Gastrocnemius medialis (tissue), 4 donors: ENCODE data around the gene S100A8. TPM values are rescaled to one million over a fixed set of nuclear protein-coding genes. Genes with fewer than 3 reads are reported as not detected.

Source experiments
- ATAC-seq, 2 donors: fragments of 150-250 bp; one replicate each; pipeline ENCODE4 v1.9.1; 2016
- DNase-seq, 2 donors: peaks; one replicate each; pipeline ENCODE4 v3.0.0-alpha.2; 2019
- H3K27ac ChIP-seq, 4 donors: fragments of 200-600 bp; sonication (generic); 1 replicate in 1 of 4; 2 replicates in 3 of 4; pipeline ENCODE4 v1.5.1; 2016 to 2018; ENCODE audit warnings: mild to moderate bottlenecking in 2 of 4, moderate library complexity in 1 of 4
- H3K27me3 ChIP-seq, 3 donors: fragments of 200-600 bp; sonication (generic) in 2 of 3; 1 replicate in 1 of 3; 2 replicates in 2 of 3; pipeline versions ENCODE4 v1.5.1 to v1.6.0; 2016 to 2019; ENCODE audit warnings: mild to moderate bottlenecking in 1 of 3, moderate library complexity in 1 of 3
- H3K36me3 ChIP-seq, 2 donors: fragments of 200-600 bp; sonication (generic) in 1 of 2; one replicate each; pipeline ENCODE4 v1.5.1; 2017 to 2018
- H3K4me1 ChIP-seq, 2 donors: fragments of 200-600 bp; sonication (generic) in 1 of 2; one replicate each; pipeline ENCODE4 v1.5.1; 2016 to 2017; ENCODE audit warnings: mild to moderate bottlenecking in 2 of 2
- H3K4me3 ChIP-seq, 4 donors: fragments of 200-600 bp; sonication (generic) in 3 of 4; 1 replicate in 1 of 4; 2 replicates in 3 of 4; pipeline ENCODE4 v1.5.1; 2016 to 2019; ENCODE audit warnings: mild to moderate bottlenecking in 2 of 4
- H3K9me3 ChIP-seq, 3 donors: fragments of 200-600 bp; sonication (generic) in 2 of 3; 1 replicate in 1 of 3; 2 replicates in 2 of 3; pipeline ENCODE4 v1.5.1; 2016 to 2019
- POLR2A ChIP-seq, 2 donors: fragments of 450-650 bp; IDR thresholded peaks; one replicate each; pipeline ENCODE4 v1.6.1; 2017; ENCODE audit warnings: antibody characterized with exemption in 2 of 2, mild to moderate bottlenecking in 2 of 2, moderate library complexity in 2 of 2
- in situ Hi-C, 4 donors: fragments of 200-750 bp; cut with MboI; loops; one replicate each; pipeline versions ENCODE4 v1.15.0 to v1.8.0; 2017; ENCODE audit warnings: low sequenced_read_pairs in 4 of 4
- intact Hi-C: fragments of 100-400 bp; cut with DNase I; formaldehyde crosslinking; loops from one replicate; pipeline ENCODE4 v1.15.1; 2023; ENCODE audit warnings: low total_unique reads
- total RNA-seq, 4 donors: library from RNA; depleted of rRNA; stranded (reverse); fragments of >200 nt; gene quantifications; one replicate each; pipeline versions ENCODE4 v1.1.0 to v1.2.3, GENCODE V29; 2016
- TF ChIP-seq, protein P1 (sequence below), 5 experiments: fragments of 450-650 bp in 3 of 5; fragments of 200-600 bp in 2 of 5; sonication (generic) in 2 of 5; IDR thresholded peaks in 4 of 5; conservative IDR thresholded peaks in 1 of 5; 1 replicate in 4 of 5; 2 replicates in 1 of 5; pipeline ENCODE4 v1.5.1; 2016 to 2019; ENCODE audit warnings: antibody characterized with exemption in 5 of 5, mild to moderate bottlenecking in 3 of 5, moderate library complexity in 3 of 5

S100A8 gene
- total RNA-seq, 4 donors from 2014 or later: 4.2 to 41.6 (median 12.5) TPM

DNA sequence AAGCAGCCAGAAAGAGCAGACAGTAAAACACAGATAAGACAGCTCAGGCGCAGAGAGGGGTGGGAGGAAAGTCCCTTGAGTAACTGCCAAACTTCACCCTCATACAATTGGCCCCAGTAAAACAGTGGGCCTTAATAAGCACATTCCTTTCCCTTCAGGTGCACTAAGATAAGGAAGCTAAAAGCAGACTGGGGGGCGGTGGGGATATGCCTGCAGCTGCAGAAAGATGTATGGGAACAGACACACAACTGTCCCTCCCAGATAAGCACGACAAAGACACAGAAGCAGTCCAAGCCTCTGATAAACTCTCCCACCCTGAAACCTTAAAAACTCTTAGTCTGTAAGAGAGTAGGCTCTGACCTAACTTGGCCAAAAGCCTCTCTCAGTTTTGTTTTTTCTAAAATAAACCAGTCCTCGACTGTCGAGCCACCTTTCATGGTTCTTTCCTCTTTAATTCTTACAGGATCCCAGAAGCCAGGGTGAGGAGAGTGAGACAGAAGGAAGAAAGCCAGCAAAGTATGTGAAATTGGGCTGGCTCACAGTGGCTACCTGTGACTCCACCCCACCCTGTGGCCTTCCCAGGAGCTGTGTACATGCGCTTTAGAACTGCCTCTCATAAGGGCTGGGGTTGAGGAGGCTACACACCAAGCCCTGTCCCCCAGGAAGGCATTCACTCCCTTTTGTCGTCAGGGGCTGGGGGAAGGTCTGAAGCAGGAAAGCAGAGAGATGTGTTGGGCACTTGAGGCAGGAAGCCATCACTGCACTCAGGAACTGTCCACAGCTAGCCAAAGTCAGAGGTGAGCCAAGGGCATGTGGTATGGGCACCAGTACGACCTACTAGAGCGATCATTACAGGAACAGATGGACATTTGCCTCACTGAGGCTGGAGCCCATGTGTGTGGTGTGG lies 46.8 kb downstream of the S100A8 start:
- intact Hi-C loops (no loop called here), in situ Hi-C loops (no loop called here)
- no peak overlapping the region for H3K4me3 ChIP-seq
- no peaks in the 10 kb centered on the region for H3K36me3 ChIP-seq
- H3K9me3 ChIP-seq: no peaks in the 10 kb centered on the region
- H3K27ac ChIP-seq: no peak overlapping the region
- ATAC-seq: no peak
- TF ChIP-seq POLR2A (IDR thresholded peaks at IDR 0.05): no peak
- TF ChIP-seq, protein P1, sequence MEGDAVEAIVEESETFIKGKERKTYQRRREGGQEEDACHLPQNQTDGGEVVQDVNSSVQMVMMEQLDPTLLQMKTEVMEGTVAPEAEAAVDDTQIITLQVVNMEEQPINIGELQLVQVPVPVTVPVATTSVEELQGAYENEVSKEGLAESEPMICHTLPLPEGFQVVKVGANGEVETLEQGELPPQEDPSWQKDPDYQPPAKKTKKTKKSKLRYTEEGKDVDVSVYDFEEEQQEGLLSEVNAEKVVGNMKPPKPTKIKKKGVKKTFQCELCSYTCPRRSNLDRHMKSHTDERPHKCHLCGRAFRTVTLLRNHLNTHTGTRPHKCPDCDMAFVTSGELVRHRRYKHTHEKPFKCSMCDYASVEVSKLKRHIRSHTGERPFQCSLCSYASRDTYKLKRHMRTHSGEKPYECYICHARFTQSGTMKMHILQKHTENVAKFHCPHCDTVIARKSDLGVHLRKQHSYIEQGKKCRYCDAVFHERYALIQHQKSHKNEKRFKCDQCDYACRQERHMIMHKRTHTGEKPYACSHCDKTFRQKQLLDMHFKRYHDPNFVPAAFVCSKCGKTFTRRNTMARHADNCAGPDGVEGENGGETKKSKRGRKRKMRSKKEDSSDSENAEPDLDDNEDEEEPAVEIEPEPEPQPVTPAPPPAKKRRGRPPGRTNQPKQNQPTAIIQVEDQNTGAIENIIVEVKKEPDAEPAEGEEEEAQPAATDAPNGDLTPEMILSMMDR (IDR thresholded peaks at IDR 0.05 in 4 of 5, conservative IDR thresholded peaks at IDR 0.05 in 1 of 5): no peak
- no peaks in the 10 kb centered on the region for H3K4me1 ChIP-seq
- H3K27me3 ChIP-seq: peaks cover 2 to 22% (median 5%) of the 10 kb centered on the region in 3 donors
- DNase-seq: no peak

- Histone ChIP-seq H3K4me3 (no peak overlapping the region), H3K27me3 (peaks cover 0 to 15% (median 5%) of the 10 kb centered on the region in 3 donors), H3K36me3 (no peaks in the 10 kb centered on the region), H3K4me1 (no peaks in the 10 kb centered on the region), H3K27ac (no peak overlapping the region), H3K9me3 (no peaks in the 10 kb centered on the region)
- DNase-seq (no peak), ATAC-seq (no peak)
- in situ Hi-C loops: no loop called here
- TF ChIP-seq, protein P1 (IDR thresholded peaks at IDR 0.05 in 4 of 5, conservative IDR thresholded peaks at IDR 0.05 in 1 of 5): no peak
- no peak for TF ChIP-seq POLR2A (IDR thresholded peaks at IDR 0.05)
- intact Hi-C loops: no loop called here
Observed at GRCh38 chr1:153343040-153343681, 47.7 kb downstream of the S100A8 start.

- no peaks in the 10 kb centered on the region for H3K4me1 ChIP-seq
- no peaks in the 10 kb centered on the region for H3K36me3 ChIP-seq
- in situ Hi-C loops (no loop called here), intact Hi-C loops (no loop called here)
- no peak overlapping the region for H3K27ac ChIP-seq
- no peaks in the 10 kb centered on the region for H3K9me3 ChIP-seq
- no peak for ATAC-seq
- no peak overlapping the region for H3K4me3 ChIP-seq
- no peak for DNase-seq
- peaks cover 0 to 6% (median 0%) of the 10 kb centered on the region in 3 donors for H3K27me3 ChIP-seq
- TF ChIP-seq, protein P1 (IDR thresholded peaks at IDR 0.05 in 4 of 5, conservative IDR thresholded peaks at IDR 0.05 in 1 of 5): no peak
- TF ChIP-seq POLR2A (IDR thresholded peaks at IDR 0.05): no peak
Observed at GRCh38 chr1:153342178-153342577, 48.7 kb downstream of the S100A8 start.

DNA sequence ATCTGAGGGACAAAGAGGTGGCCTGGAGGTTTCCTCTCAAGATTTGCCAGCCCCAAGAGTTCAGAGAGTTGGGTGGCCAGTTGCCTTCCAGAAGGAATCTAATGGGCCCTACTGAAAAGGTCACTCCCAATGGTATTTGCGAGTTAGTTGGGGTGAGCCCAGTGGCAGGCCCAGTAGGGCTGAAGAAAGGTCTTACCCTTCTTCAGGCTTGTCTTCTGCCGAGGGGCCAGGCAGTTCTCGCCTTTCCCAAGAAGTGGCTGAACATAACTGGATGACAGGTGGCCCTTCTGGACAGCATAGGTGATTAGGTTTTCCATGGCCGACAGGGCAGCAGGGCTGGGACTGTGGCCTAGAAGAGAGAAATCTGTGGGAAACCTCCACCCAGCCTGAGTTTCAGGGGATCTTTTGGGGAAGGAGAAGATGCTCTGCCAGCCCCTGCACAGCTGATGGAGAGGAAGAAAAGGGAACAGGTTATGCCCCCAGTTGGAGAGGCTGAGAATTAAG lies 49.4 kb downstream of the S100A8 start:
- Histone ChIP-seq H3K4me3 (no peak overlapping the region), H3K36me3 (no peaks in the 10 kb centered on the region), H3K27me3 (peaks cover 0 to 2% (median 0%) of the 10 kb centered on the region in 3 donors), H3K9me3 (no peaks in the 10 kb centered on the region), H3K27ac (no peak overlapping the region), H3K4me1 (no peaks in the 10 kb centered on the region)
- in situ Hi-C loops: no loop called here
- DNase-seq (no peak), ATAC-seq (no peak)
- intact Hi-C loops: no loop called here
- TF ChIP-seq, protein P1 (IDR thresholded peaks at IDR 0.05 in 4 of 5, conservative IDR thresholded peaks at IDR 0.05 in 1 of 5): no peak
- TF ChIP-seq POLR2A (IDR thresholded peaks at IDR 0.05): no peak
